GM21528 (cell line): ENCODE measurements around the gene GUCA1C.

Experiments
- ATAC-seq: cut with Tn5 transposase; IDR thresholded peaks from one replicate; pipeline ENCODE4 v1.9.1; 2021; ENCODE audit warnings: mild to moderate bottlenecking, moderate library complexity; ENCODE audit not compliant: unreplicated experiment, low FRiP score

Gene GUCA1C

DNA sequence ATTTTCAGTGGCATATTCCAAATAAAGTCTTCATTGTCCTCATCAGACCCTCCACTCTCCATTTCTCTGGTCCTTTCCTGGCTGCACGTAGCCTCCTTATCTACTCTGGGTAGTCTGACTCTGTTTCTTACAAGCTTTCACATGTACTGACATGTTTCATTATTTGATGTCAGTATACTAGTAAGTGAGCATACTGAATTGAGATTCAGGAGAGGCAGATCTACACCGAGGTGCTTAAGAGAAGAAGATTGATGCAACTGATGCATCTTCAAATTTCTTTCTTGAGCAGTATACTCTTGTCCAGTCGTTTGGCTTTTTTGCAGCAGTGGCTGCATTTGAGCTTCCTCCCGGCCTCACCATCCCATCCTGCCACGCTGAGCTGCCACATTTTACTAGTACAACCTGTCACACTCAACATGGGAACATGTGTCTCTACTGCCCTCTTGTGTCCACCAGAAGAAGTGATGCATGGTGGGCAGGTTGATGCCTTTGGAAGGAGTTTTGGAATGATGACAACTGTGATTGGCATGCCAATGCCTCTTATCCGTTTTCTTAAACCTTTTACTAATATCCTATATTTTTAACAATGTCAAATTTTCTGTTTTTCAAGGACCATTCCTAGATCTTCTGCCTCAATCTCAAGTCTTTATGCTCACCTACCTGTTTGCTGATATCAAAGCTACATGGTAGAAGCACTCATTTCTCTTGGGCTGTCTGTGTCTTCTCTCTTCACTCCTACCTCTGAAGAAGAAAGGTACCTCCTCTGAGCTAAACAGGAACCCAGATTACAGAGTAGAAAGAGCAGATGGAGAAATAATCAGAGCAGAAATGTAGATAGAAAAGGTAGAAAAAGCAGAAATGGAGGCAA is 38.7 kb downstream of the GUCA1C start:
- peak; percentile 96 for ATAC-seq

DNA sequence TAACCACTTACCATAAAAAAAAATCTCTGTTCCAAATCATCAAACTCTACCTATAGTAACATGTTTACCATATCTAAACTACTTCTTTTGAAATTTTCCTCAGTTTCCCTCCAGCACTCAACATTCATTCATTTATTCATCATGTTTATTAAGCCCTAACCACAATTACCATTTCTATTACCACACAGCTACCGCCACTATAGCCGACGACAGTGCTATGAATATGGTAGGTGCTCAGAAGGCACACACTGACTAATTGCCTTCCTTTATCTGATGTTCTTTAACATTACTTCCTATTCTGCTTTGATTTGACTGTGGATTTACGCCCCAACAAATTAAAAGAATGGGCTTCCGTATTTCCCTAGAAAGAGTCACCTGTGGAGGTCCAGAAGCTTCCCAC is 43.9 kb downstream of the GUCA1C start:
- no peak for ATAC-seq

DNA sequence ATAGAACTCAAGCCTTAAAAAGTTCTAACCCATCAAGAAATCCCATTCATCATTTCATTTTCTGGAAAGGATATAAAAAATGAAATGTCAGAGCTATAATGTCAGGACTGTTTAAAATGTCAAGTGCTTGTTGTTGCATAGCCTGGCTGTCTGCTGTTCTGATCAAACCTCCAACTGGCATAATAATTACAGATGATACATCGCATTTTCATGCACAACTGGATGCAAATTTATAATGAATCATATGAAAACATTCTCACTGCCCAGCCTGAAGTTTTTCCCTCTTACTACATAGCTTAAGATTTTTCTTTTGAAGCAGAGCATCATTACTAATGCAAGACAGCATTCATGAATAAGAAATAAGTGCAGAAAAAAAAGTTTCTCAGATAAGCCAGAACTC is 46.5 kb downstream of the GUCA1C start:
- ATAC-seq: no peak

DNA sequence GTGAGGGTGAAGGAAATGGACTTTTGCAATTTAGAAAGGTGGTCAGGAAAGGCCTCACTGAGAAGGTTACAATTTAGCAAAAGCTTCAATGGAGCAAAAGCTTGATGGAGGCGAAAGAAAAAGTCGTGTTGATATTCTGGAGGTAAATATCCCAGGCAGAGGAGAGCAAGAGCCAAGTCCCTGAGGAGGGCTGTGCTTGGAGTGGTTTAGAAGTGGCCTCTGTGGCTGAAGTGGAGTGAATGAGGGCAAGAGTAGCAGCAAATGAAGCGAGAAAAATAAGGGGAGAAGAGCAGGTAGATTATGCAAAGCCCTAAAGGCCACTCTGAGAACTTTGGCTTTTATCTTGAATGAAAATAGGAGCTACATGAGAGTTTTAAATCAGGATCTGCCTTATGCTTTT is 54.1 kb downstream of the GUCA1C start:
- no peak for ATAC-seq

DNA sequence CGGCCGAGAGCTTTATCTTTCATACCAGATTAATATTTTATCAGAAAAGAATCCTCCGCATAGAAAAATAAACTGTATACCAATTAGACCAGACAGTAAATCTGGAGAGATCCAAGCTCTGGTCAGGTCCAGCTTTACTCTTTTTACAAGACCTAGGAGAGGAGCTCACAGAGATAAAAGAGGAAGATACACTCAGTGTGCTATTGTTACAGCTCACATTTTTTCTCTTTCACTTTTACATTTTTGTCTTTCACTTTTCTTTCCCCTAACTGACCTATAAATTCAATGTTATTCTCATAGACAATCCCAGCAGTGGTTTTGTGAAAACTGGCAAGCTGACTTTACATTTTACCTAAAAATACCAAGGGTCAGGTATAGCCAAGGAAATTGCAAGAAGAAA is 55.8 kb downstream of the GUCA1C start:
- ATAC-seq: no peak

DNA sequence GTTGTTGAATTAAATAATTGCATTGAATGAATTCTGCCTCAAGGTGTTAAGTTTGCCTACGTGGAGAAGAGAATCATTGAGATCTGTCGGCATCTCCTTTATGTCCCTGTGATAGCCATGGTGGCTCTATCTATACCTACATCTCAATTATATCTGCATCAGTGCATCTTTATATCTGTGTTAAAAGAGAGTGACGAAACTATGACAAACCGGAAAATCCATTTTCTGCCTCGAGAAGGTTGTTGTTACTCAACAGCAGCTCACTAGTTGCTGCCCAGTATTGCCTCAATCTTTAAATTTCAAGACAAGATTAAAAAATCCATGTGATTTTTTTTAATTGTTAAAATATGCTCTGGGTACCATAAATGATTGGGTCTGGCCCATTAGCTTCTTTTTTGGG is 58.7 kb downstream of the GUCA1C start:
- no peak for ATAC-seq

DNA sequence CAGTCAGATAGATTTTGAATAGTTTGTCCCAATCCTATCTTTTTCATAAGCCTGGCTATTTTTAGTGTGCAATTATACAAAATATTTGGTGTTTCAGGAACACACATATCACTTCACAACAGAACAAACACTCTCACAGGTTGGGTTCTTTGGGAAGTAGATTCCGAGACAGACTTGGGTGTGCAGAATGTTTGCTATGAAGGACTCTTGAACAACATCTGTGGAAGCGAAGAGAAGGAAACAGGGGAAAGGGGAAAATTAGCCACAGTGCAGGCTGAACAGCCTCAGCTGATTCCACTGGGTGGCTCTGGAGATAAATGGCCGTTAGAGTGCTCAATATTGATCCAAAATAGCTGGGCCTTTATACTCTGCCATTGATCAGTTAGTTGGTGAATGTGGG is 61.8 kb downstream of the GUCA1C start:
- no peak for ATAC-seq

DNA sequence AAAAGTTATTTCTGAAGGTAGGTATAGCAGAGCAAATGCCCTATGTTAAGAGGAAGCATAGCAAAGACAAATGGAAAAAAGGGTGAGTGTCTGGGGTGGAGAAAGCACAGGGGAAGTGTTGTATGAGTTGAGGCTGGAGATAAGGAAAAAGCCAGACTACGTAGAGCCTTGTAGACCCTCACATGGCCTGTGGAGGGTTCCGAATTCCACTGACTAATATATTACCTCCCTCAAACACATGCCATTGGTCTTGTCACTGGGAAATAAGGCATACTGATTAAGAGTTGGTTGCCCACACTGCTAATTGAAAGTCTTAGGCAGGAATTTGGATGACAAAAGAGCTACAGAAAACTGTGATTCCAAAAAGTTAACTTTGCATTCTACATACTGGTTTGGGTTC is 65.9 kb downstream of the GUCA1C start:
- ATAC-seq: no peak

DNA sequence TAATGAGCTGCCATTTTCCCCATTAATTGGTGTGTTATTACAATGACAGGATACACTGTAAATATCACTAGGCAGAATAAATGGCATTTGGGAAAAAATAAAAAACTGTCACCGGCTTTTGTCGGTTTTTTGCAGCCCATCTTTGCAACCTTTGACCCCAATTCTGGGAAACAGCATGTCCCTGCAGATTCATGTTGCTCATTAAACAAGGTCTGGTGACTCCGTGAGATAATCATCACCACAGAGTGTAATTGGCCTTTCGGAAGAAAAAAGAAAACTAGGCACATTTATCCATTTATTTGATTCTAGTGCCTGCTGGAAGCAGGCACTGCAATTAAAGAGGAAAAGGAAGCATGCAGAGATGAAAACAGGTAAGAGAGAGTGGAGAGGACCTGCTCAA is 66.6 kb downstream of the GUCA1C start:
- no peak for ATAC-seq

DNA sequence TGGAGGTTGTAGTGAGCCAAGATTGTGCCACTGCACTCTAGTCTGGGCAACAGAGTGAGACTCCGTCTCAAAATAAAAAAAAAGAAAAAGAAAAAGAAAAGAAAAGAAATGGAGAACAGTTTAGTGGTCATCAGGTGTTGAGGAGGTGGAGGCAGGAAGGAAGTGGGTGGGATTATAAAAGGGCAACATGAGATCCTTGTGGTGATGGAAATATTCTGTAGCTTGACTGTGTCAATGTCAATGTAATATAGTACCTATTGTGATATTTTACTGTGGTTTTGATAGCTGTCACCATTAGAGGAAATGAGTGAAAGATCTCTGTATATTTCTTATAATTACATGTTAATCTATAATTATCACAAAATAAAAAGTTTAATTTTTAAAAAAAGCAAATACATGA is 70.3 kb downstream of the GUCA1C start:
- ATAC-seq: no peak

DNA sequence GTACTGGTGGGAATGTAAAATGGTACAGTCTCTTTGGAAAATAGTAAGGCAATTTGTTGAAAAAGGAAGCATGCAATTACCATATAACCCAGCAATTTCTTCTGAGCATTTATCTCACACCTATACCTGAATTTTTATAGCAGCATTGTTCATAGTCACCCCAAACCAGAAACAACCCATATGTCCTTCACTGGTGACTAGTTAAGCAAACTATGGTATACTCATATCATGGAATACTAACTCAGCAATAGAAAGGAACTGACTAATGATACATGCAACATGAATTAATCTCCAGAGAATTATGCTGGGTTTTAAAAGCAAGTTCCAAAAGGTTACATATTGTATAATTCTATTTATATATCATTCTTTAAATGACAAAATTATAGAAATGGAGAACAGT is 70.9 kb downstream of the GUCA1C start:
- ATAC-seq: no peak

DNA sequence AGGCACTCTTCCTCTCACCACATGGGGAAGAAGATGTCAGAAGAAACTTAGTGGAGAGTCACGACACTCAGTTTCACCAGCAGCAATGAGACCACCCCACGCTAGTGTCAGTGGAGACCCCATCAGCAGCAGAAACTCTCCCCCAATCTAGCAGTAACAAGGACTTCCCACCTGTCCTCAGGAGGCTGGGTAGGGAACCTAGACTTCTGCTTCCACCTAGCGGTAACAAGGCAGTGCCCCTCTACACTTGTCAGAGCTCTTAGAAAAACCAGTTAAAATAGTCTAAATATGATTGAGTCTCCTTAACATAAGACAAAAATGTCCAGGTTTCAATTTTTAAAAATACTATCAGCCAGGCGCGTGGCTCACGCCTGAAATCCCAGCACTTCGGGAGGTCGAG is 73.8 kb downstream of the GUCA1C start:
- no peak for ATAC-seq

DNA sequence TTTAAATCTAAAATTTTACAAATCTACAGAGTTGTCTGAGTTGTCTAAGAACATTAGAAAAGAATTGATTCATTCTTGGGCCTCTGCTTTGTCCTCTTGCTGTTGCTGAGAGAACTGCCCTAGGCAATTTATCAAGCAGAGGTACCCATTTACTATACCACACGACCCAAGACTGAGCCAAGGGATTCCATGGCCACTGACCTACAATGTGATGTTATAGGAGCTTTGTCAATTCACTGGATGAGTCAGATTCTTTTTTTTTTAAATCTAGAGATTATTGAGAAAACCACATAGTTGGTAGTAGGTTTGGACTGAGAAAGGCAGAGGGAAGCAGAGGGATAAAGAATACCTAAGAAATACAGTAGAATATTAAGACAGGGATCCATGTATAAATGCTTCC is 75.8 kb downstream of the GUCA1C start:
- ATAC-seq: no peak

DNA sequence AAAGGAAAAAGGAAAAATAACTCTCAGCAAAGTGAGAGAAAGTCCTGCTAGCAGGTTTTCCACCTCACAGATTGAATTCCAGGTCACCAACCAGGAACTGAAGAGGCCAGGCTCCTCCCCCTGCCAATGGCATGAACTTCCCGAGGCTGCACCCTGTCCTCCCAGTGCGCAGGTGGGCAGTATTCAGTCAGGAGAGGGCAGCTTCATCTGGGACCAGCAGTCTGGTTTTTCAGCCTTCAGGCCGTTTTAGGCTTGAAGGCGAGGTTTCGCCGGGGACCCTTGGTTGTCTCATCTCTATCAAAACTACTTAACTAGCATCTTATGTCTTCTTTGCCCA is 89.9 kb downstream of the GUCA1C start:
- no peak for ATAC-seq

DNA sequence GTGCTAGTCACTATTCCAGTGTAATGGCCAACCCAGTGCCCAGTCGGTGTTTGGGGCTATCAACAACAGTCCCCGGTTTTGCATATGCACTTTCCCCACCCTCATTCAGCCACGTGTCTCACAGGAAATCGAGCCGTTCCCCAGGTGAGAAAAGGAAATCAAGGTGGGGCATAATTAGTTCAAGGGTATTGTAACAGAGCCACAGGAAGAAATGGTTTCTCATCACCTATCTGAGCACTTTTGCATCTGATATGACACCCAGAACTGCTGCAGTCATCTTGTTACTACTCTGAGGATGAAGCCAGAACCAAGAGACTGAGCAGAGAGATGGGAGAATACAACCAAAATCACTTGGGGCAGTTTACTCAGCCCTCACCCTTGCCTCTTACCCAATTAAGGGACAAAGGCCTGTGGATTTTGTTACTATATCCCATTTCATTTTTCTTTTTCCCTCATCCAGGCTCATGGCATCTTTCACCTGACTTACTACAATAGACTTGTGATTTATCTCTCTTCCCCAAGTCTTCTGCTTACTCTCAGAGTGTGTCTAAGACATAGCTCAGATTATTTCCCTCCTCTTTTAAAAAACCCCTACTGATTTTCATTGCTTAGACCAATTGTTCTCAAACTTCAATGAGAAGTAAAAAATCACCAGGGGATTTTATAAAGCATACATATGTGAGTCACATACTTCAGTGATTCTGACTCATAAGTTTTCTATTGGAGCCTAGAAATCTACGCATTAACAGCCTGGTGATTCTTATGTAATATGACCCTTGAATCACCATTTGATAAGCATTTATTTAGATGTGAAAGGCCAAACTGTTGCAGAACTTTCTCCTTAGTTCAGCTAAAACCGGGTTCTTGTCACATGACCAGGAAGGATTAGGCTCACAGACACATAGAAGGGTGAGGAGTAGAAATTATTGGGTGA is 90.5 kb downstream of the GUCA1C start:
- no peak for ATAC-seq

DNA sequence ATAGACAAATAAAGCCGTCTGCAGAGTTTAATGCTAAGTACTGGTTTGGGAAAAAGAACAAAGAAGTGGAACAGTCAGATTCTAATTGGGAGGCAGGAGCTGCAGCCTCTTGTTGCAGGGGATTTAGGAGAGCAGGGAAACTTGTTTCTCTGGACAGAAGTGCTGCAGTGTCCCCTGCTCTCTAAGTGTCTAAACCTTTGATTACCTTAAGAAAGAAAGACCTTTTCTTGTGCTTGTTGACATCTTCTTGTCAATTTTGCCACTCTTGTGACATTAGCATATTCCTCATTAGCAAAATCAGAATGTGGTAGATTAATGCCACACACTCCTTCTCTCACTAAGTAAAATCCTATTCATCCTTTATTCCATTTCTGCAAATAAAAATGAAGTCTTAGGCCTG is 92.3 kb downstream of the GUCA1C start:
- ATAC-seq: no peak
